ENCODE data around the gene MARCKS.

The MARCKS gene

GRCh38 chr6:113901482-113901881 lies 44.3 kb downstream of the MARCKS start:
- Histone ChIP-seq H3K9me3 (ENCODE audit: insufficient read depth, low read length) (no peaks in the 10 kb centered on the region), H3K9ac (ENCODE audit: low read length) (no peak overlapping the region), H3K79me2 (ENCODE audit: low read length) (no peaks in the 10 kb centered on the region), H3K4me3 (ENCODE audit: low read length) (no peak overlapping the region), H4K20me1 (ENCODE audit: insufficient read depth, low read length) (no peaks in the 10 kb centered on the region), H3K36me3 (replicated peaks; ENCODE audit: low read depth, low read length) (no peaks in the 10 kb centered on the region), H3K4me2 (ENCODE audit: low read length) (no peak overlapping the region), H3K27ac (ENCODE audit: low read length) (no peak overlapping the region), H3K4me1 (ENCODE audit: low read length) (no peaks in the 10 kb centered on the region), H3K27me3 (ENCODE audit: low read depth, low read length) (no peaks in the 10 kb centered on the region), H2AFZ (ENCODE audit: low read depth, low read length) (no peak overlapping the region)
- TF ChIP-seq EZH2phosphoT487 (IDR thresholded peaks at IDR 0.05; ENCODE audit: low read depth), result no peak
- TF ChIP-seq, protein P1, sequence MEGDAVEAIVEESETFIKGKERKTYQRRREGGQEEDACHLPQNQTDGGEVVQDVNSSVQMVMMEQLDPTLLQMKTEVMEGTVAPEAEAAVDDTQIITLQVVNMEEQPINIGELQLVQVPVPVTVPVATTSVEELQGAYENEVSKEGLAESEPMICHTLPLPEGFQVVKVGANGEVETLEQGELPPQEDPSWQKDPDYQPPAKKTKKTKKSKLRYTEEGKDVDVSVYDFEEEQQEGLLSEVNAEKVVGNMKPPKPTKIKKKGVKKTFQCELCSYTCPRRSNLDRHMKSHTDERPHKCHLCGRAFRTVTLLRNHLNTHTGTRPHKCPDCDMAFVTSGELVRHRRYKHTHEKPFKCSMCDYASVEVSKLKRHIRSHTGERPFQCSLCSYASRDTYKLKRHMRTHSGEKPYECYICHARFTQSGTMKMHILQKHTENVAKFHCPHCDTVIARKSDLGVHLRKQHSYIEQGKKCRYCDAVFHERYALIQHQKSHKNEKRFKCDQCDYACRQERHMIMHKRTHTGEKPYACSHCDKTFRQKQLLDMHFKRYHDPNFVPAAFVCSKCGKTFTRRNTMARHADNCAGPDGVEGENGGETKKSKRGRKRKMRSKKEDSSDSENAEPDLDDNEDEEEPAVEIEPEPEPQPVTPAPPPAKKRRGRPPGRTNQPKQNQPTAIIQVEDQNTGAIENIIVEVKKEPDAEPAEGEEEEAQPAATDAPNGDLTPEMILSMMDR (IDR thresholded peaks at IDR 0.05; ENCODE audit: low read depth, low read length), result no peak

- H3K4me2 ChIP-seq (ENCODE audit: low read length), result no peak overlapping the region
- no peak overlapping the region for H3K27ac ChIP-seq (ENCODE audit: low read length)
- H3K4me1 ChIP-seq (ENCODE audit: low read length), result no peaks in the 10 kb centered on the region
- H3K4me3 ChIP-seq (ENCODE audit: low read length), result no peak overlapping the region
- H4K20me1 ChIP-seq (ENCODE audit: insufficient read depth, low read length), result no peaks in the 10 kb centered on the region
- H3K27me3 ChIP-seq (ENCODE audit: low read depth, low read length), result no peaks in the 10 kb centered on the region
- no peak overlapping the region for H3K9ac ChIP-seq (ENCODE audit: low read length)
- no peaks in the 10 kb centered on the region for H3K9me3 ChIP-seq (ENCODE audit: insufficient read depth, low read length)
- H3K36me3 ChIP-seq (replicated peaks; ENCODE audit: low read depth, low read length), result no peaks in the 10 kb centered on the region
- no peak overlapping the region for H2AFZ ChIP-seq (ENCODE audit: low read depth, low read length)
- H3K79me2 ChIP-seq (ENCODE audit: low read length), result no peaks in the 10 kb centered on the region
- TF ChIP-seq EZH2phosphoT487 (IDR thresholded peaks at IDR 0.05; ENCODE audit: low read depth), result no peak
- TF ChIP-seq, protein P1 (IDR thresholded peaks at IDR 0.05; ENCODE audit: low read depth, low read length), result no peak
Measured at GRCh38 chr6:113903666-113904330, 46.7 kb downstream of the MARCKS start.

GRCh38 chr6:113907102-113907815 lies 50.1 kb downstream of the MARCKS start:
- no peak overlapping the region for H3K4me3 ChIP-seq (ENCODE audit: low read length)
- no peak overlapping the region for H3K27ac ChIP-seq (ENCODE audit: low read length)
- H3K9ac ChIP-seq (ENCODE audit: low read length), result no peak overlapping the region
- TF ChIP-seq, protein P1 (IDR thresholded peaks at IDR 0.05; ENCODE audit: low read depth, low read length), result no peak
- TF ChIP-seq EZH2phosphoT487 (IDR thresholded peaks at IDR 0.05; ENCODE audit: low read depth), result no peak
- no peaks in the 10 kb centered on the region for H3K4me1 ChIP-seq (ENCODE audit: low read length)
- no peaks in the 10 kb centered on the region for H4K20me1 ChIP-seq (ENCODE audit: insufficient read depth, low read length)
- no peaks in the 10 kb centered on the region for H3K27me3 ChIP-seq (ENCODE audit: low read depth, low read length)
- H3K79me2 ChIP-seq (ENCODE audit: low read length), result no peaks in the 10 kb centered on the region
- H3K4me2 ChIP-seq (ENCODE audit: low read length), result no peak overlapping the region
- no peak overlapping the region for H2AFZ ChIP-seq (ENCODE audit: low read depth, low read length)
- H3K9me3 ChIP-seq (ENCODE audit: insufficient read depth, low read length), result no peaks in the 10 kb centered on the region
- H3K36me3 ChIP-seq (replicated peaks; ENCODE audit: low read depth, low read length), result no peaks in the 10 kb centered on the region

DNA sequence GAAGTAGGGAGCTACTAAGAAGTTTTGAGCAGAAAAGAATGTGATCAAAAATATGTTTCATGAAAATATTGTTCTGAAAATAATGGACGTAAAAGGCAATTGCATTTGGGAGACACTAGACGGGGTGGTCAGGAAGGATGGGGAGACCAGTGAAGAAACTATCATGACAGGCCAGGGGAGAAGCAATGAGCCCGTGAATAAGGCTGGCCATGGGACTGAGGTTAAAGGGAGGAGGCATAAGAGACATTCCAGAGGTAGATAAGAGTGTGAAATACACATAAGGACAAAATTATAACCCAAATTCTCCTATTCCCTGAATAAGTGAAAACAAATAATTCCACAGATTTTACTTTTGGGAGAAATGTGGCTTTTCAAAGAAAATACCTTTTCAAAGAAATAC lies 51.7 kb downstream of the MARCKS start:
- no peak overlapping the region for H2AFZ ChIP-seq (ENCODE audit: low read depth, low read length)

More for the DNA sequence above, 51.7 kb downstream of the MARCKS start:
- H3K79me2 ChIP-seq (ENCODE audit: low read length), result no peaks in the 10 kb centered on the region
- no peak overlapping the region for H3K4me3 ChIP-seq (ENCODE audit: low read length)
- H3K27me3 ChIP-seq (ENCODE audit: low read depth, low read length), result no peaks in the 10 kb centered on the region
- H3K9ac ChIP-seq (ENCODE audit: low read length), result no peak overlapping the region
- no peak overlapping the region for H3K27ac ChIP-seq (ENCODE audit: low read length)
- H3K9me3 ChIP-seq (ENCODE audit: insufficient read depth, low read length), result no peaks in the 10 kb centered on the region
- H4K20me1 ChIP-seq (ENCODE audit: insufficient read depth, low read length), result no peaks in the 10 kb centered on the region
- peak overlapping the region; percentile 56; the same call in 1 of the 2 replicates for H3K4me2 ChIP-seq (ENCODE audit: low read length)
- no peaks in the 10 kb centered on the region for H3K36me3 ChIP-seq (replicated peaks; ENCODE audit: low read depth, low read length)
- no peaks in the 10 kb centered on the region for H3K4me1 ChIP-seq (ENCODE audit: low read length)
- TF ChIP-seq, protein P1 (IDR thresholded peaks at IDR 0.05; ENCODE audit: low read depth, low read length), result no peak
- no peak for TF ChIP-seq EZH2phosphoT487 (IDR thresholded peaks at IDR 0.05; ENCODE audit: low read depth)

All from OCI-LY3 (cell line).